ENCODE results near the gene SPN. TPM values are rescaled to one million over a fixed set of nuclear protein-coding genes. Genes with fewer than 3 reads are reported as not detected.
A peak's percentile ranks its signal among the peaks of the same experiment; 100 is the strongest.
"Not testable (repeated sequence)": the region's sequence is repeated elsewhere in the genome, so short reads cannot be mapped to it uniquely, and the experiment has no call there.

The SPN gene
- total RNA-seq, 2 donors from 2014 or later, result 1.6 to 2.0 TPM

DNA sequence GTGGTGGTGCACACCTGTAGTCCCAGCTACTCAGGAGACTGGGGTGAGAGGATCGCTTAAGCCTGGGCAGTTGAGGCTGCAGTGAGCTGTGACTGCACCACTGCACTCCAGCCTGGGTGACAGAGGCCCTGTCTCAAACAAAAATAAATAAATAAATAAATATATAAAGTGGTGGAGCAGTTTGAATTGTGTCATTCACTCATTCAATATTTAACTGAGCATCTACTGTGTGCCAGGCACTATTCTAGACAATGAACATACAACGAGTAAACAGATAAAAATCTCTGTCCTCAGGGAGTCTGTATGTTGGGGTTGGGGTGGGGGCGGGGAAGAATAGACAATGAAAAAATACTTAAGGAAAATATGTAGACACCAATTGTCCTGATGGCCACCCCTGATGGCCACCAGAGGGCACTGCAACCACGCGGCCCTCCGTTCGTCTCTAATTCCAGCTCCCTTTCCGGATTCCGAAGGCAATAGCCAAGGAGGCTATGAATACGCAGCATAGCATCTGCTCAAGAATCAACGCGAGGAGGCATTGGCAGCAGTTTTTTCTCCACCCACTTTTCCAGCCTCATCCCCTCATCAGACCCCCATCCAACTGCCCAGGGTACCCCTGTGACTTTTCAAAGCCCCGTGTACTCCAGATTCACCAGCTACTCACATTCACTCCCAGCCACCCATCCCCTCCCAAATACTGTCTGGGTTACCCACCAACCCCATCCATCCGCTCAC lies 37.4 kb downstream of the SPN start:
- no peaks in the 10 kb centered on the region for H3K9me3 ChIP-seq
- no peaks in the 10 kb centered on the region for H3K36me3 ChIP-seq
- TF ChIP-seq POLR2AphosphoS5 (IDR thresholded peaks at IDR 0.05), result peak; percentile 86
- TF ChIP-seq POLR2A (IDR thresholded peaks at IDR 0.05), result no peak
- peak; percentile 88 to 98 (median 92) for TF ChIP-seq CTCF (IDR thresholded peaks at IDR 0.05)
- H3K4me3 ChIP-seq, result no peak overlapping the region
- intact Hi-C loops (cut with DNase I), result no loop called here
- peak; percentile 78 for DNase-seq (ENCODE audit: low spot score)
- 12% methylated on average over 14 of the region's 14 CpGs for WGBS
- no peaks in the 10 kb centered on the region for H3K4me1 ChIP-seq (replicated peaks)
- no peaks in the 10 kb centered on the region for H3K27me3 ChIP-seq (replicated peaks; ENCODE audit: insufficient read depth)
- H3K27ac ChIP-seq, result no peak overlapping the region

- no peaks in the 10 kb centered on the region for H3K4me1 ChIP-seq (replicated peaks)
- H3K4me3 ChIP-seq, result no peak overlapping the region
- WGBS, result 86% methylated on average over 5 of the region's 5 CpGs
- H3K27ac ChIP-seq, result no peak overlapping the region
- intact Hi-C loops (cut with DNase I), result no loop called here
- no peak for TF ChIP-seq POLR2AphosphoS5 (IDR thresholded peaks at IDR 0.05)
- TF ChIP-seq CTCF (IDR thresholded peaks at IDR 0.05), result no peak
- TF ChIP-seq POLR2A (IDR thresholded peaks at IDR 0.05), result no peak
- H3K36me3 ChIP-seq, result no peaks in the 10 kb centered on the region
- no peaks in the 10 kb centered on the region for H3K9me3 ChIP-seq
- no peaks in the 10 kb centered on the region for H3K27me3 ChIP-seq (replicated peaks; ENCODE audit: insufficient read depth)
- DNase-seq (ENCODE audit: low spot score), result no peak
Observed at GRCh38 chr16:29701214-29701555, 38.1 kb downstream of the SPN start.

DNA sequence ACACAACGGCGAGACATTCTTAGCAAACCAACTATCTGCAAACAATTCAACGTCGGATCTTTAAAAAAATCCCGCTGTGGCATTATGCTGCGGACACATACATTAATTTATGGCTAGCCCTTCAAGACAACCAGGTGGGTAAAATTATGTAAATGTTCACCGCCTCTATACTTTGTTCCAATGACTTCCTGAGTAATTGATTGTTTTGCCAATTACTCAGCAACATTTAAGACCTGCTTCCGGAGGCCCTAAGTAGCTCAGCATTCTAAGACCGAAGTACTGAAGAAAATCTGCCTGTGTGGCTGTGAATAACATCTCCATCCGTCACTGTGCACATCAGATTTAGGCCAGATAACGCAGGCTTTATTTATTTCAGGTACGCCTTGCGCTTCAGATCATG lies 39.2 kb downstream of the SPN start:
- Histone ChIP-seq H3K27me3 (replicated peaks; ENCODE audit: insufficient read depth) (no peaks in the 10 kb centered on the region), H3K4me1 (replicated peaks) (no peaks in the 10 kb centered on the region), H3K9me3 (no peaks in the 10 kb centered on the region), H3K36me3 (no peaks in the 10 kb centered on the region), H3K27ac (no peak overlapping the region), H3K4me3 (no peak overlapping the region)
- intact Hi-C loops (cut with DNase I), result no loop called here
- 56% methylated on average over 13 of the region's 13 CpGs for WGBS
- DNase-seq (ENCODE audit: low spot score), result no peak
- TF ChIP-seq CTCF (IDR thresholded peaks at IDR 0.05) (no peak), POLR2A (IDR thresholded peaks at IDR 0.05) (no peak), POLR2AphosphoS5 (IDR thresholded peaks at IDR 0.05) (no peak)

GRCh38 chr16:29705030-29705429 lies 42.0 kb downstream of the SPN start:
- no peak for DNase-seq (ENCODE audit: low spot score)
- no peak overlapping the region for H3K4me3 ChIP-seq
- no peaks in the 10 kb centered on the region for H3K36me3 ChIP-seq
- H3K9me3 ChIP-seq, result no peaks in the 10 kb centered on the region
- H3K4me1 ChIP-seq (replicated peaks), result no peaks in the 10 kb centered on the region
- intact Hi-C loops (cut with DNase I), result no loop called here
- no peaks in the 10 kb centered on the region for H3K27me3 ChIP-seq (replicated peaks; ENCODE audit: insufficient read depth)
- no peak overlapping the region for H3K27ac ChIP-seq
- TF ChIP-seq POLR2AphosphoS5 (IDR thresholded peaks at IDR 0.05), result no peak
- no peak for TF ChIP-seq CTCF (IDR thresholded peaks at IDR 0.05)
- TF ChIP-seq POLR2A (IDR thresholded peaks at IDR 0.05), result no peak
- WGBS, result 62% methylated on average over 2 of the region's 2 CpGs

- H3K27ac ChIP-seq; intact Hi-C loops (cut with DNase I); H3K36me3 ChIP-seq; DNase-seq (ENCODE audit: low spot score); H3K9me3 ChIP-seq; H3K4me3 ChIP-seq; H3K4me1 ChIP-seq (replicated peaks); H3K27me3 ChIP-seq (replicated peaks; ENCODE audit: insufficient read depth): not testable (repeated sequence)
- 95% methylated on average over 1 of the region's 1 CpG for WGBS
Observed at GRCh38 chr16:29707160-29707559, 44.1 kb downstream of the SPN start.
